ENCODE data around the gene SAT1. TPM values are rescaled to one million over a fixed set of nuclear protein-coding genes. Genes with fewer than 3 reads are reported as not detected.

The SAT1 gene
- total and polyA plus RNA-seq, 2 of the 13 experiments (the other 11 are each of a cell fraction or from before 2014, with no cell fraction given), result 216 to 1,243 TPM

DNA sequence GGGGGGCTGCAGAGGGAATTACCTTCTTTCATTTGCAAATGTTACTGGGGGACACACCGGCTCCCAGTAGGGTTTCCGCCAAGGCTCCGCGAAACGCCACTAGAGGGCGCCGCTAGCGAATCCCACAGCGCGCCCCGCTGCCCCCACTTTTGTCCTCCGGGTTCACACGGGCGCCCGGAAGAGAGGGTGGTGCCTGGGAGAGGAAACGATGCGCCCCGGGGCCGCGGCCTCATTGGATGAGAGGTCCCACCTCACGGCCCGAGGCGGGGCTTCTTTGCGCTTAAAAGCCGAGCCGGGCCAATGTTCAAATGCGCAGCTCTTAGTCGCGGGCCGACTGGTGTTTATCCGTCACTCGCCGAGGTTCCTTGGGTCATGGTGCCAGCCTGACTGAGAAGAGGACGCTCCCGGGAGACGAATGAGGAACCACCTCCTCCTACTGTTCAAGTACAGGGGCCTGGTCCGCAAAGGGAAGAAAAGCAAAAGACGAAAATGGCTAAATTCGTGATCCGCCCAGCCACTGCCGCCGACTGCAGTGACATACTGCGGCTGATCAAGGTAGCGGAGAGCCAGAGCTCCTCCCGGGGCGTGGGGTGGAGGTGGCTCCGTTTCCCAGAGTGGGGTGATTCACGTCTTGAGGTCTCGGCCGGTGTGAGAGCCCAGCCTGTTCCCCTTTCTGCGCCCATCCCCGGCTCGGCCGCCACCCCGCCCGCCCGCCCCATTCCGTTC lies at the start of gene SAT1 (continued):
- TF ChIP-seq TRAFD1 (CRISPR knock-in tag; IDR thresholded peaks at IDR 0.05; ENCODE audit: borderline replicate concordance), result no peak
- TF ChIP-seq TGIF2 (CRISPR knock-in tag; IDR thresholded peaks at IDR 0.05), result 0 out of 2 replicates have a peak, but pooled peaks have one; percentile 9
- TF ChIP-seq GABPA (IDR thresholded peaks at IDR 0.05; ENCODE audit: low read depth, low read length), result peak; percentile 55
- peak; percentile 86 for TF ChIP-seq GABPA (CRISPR knock-in tag; IDR thresholded peaks at IDR 0.05; ENCODE audit: low read depth)
- TF ChIP-seq KIAA2018 (CRISPR knock-in tag; IDR thresholded peaks at IDR 0.05; ENCODE audit: borderline replicate concordance), result no peak
- no peak for TF ChIP-seq CEBPB (IDR thresholded peaks at IDR 0.05; ENCODE audit: borderline replicate concordance, low read depth, low read length)
- no peak for TF ChIP-seq ZFAT (CRISPR knock-in tag; conservative IDR thresholded peaks at IDR 0.05)
- no peak for TF ChIP-seq ZNF230 (CRISPR knock-in tag; IDR thresholded peaks at IDR 0.05)
- 0 out of 2 replicates have a peak, but pooled peaks have one; percentile 78 for TF ChIP-seq ZNF878 (CRISPR knock-in tag; IDR thresholded peaks at IDR 0.05)
- no peak for TF ChIP-seq ZNF274 (CRISPR knock-in tag; IDR thresholded peaks at IDR 0.05)
- TF ChIP-seq, protein P1, sequence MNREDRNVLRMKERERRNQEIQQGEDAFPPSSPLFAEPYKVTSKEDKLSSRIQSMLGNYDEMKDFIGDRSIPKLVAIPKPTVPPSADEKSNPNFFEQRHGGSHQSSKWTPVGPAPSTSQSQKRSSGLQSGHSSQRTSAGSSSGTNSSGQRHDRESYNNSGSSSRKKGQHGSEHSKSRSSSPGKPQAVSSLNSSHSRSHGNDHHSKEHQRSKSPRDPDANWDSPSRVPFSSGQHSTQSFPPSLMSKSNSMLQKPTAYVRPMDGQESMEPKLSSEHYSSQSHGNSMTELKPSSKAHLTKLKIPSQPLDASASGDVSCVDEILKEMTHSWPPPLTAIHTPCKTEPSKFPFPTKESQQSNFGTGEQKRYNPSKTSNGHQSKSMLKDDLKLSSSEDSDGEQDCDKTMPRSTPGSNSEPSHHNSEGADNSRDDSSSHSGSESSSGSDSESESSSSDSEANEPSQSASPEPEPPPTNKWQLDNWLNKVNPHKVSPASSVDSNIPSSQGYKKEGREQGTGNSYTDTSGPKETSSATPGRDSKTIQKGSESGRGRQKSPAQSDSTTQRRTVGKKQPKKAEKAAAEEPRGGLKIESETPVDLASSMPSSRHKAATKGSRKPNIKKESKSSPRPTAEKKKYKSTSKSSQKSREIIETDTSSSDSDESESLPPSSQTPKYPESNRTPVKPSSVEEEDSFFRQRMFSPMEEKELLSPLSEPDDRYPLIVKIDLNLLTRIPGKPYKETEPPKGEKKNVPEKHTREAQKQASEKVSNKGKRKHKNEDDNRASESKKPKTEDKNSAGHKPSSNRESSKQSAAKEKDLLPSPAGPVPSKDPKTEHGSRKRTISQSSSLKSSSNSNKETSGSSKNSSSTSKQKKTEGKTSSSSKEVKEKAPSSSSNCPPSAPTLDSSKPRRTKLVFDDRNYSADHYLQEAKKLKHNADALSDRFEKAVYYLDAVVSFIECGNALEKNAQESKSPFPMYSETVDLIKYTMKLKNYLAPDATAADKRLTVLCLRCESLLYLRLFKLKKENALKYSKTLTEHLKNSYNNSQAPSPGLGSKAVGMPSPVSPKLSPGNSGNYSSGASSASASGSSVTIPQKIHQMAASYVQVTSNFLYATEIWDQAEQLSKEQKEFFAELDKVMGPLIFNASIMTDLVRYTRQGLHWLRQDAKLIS (CRISPR knock-in tag; IDR thresholded peaks at IDR 0.05), result peak; percentile 98
- TF ChIP-seq TARDBP (CRISPR knock-in tag; IDR thresholded peaks at IDR 0.05), result no peak

All from HepG2 (cell line).